T47D (cell line): Measurements from ENCODE around the gene ARHGEF37.
"Not testable (repeated sequence)": the region's sequence is repeated elsewhere in the genome, so short reads cannot be mapped to it uniquely, and the experiment has no call there.

Experiments used
- DNase-seq, 2 experiments: peaks; one replicate each; pipeline versions ENCODE4 v3.0.0 to v3.0.0-alpha.2; 2011 to 2012; ENCODE audit warnings: low read depth in 1 of 2, low spot score in 1 of 2
- JUND ChIP-seq: IDR thresholded peaks from 2 replicates; pipeline ENCODE4 v1.6.1; 2012; ENCODE audit warnings: low read depth
- in situ Hi-C: cut with HindIII; loops from 2 replicates; pipeline ENCODE4 v1.10.0; 2016; ENCODE audit warnings: low sequenced_read_pairs, low pct_unique_long_range_greater_than_20kb

Gene ARHGEF37

GRCh38 chr5:149575131-149575530 is 6.2 kb upstream of the ARHGEF37 start:
- TF ChIP-seq JUND = no peak
- in situ Hi-C loops = no loop called here
- DNase-seq = no peak

GRCh38 chr5:149576021-149576420 is 5.3 kb upstream of the ARHGEF37 start:
- in situ Hi-C loops = no loop called here
- TF ChIP-seq JUND = no peak
- no peak for DNase-seq

- DNase-seq = peak in 1 of 2 experiments; percentile 59
- no peak for TF ChIP-seq JUND
- in situ Hi-C loops = no loop called here
Observed at GRCh38 chr5:149578896-149579295, 2.4 kb upstream of the ARHGEF37 start.

GRCh38 chr5:149580808-149581191 is 498 bp upstream of the ARHGEF37 start:
- DNase-seq = no peak
- in situ Hi-C loops = no loop called here
- TF ChIP-seq JUND = no peak

- in situ Hi-C loops = no loop called here
- no peak for TF ChIP-seq JUND
- DNase-seq = peak in 1 of 2 experiments; percentile 77
Observed at GRCh38 chr5:149581931-149582768, 852 bp downstream of the ARHGEF37 start.

- DNase-seq = peak in 1 of 2 experiments; percentile 66
- TF ChIP-seq JUND = peak; percentile 75
- in situ Hi-C loops = no loop called here
Observed at GRCh38 chr5:149583394-149583793, 2.1 kb downstream of the ARHGEF37 start.

GRCh38 chr5:149584121-149584520 is 2.8 kb downstream of the ARHGEF37 start:
- no peak for DNase-seq
- TF ChIP-seq JUND = no peak
- in situ Hi-C loops = no loop called here

- no peak for TF ChIP-seq JUND
- in situ Hi-C loops = no loop called here
- no peak for DNase-seq
Observed at GRCh38 chr5:149585910-149586309, 4.6 kb downstream of the ARHGEF37 start.

GRCh38 chr5:149586708-149587318 is 5.5 kb downstream of the ARHGEF37 start:
- DNase-seq = peak in 1 of 2 experiments; percentile 49
- in situ Hi-C loops = no loop called here

GRCh38 chr5:149588936-149589335 is 7.6 kb downstream of the ARHGEF37 start:
- TF ChIP-seq JUND = no peak
- no peak for DNase-seq
- in situ Hi-C loops = no loop called here

More at GRCh38 chr5:149586708-149587318, 5.5 kb downstream of the ARHGEF37 start:
- 0 out of 2 replicates have a peak, but pooled peaks have one; percentile 18 for TF ChIP-seq JUND

- in situ Hi-C loops = no loop called here
- TF ChIP-seq JUND = no peak
- DNase-seq = no peak
Observed at GRCh38 chr5:149593370-149593769, 12.1 kb downstream of the ARHGEF37 start.

GRCh38 chr5:149594206-149594895 is 13.1 kb downstream of the ARHGEF37 start:
- TF ChIP-seq JUND = no peak
- DNase-seq = no peak
- in situ Hi-C loops = no loop called here

GRCh38 chr5:149595105-149595504 is 13.8 kb downstream of the ARHGEF37 start:
- in situ Hi-C loops, DNase-seq: not testable (repeated sequence)
